Measurements from ENCODE around the gene CELF3.
"Not testable (repeated sequence)": the region's sequence is repeated elsewhere in the genome, so short reads cannot be mapped to it uniquely, and the experiment has no call there.

CELF3 gene

GRCh38 chr1:151693057-151693651, 23.4 kb downstream of the CELF3 start:
- H3K27ac Mint-ChIP-seq, result no peak overlapping the region
- no peaks in the 10 kb centered on the region for H3K27me3 Mint-ChIP-seq (ENCODE audit: low read depth)
- peaks cover 8% of the 10 kb centered on the region for H3K36me3 Mint-ChIP-seq (ENCODE audit: low read depth)
- no peaks in the 10 kb centered on the region for H3K9me3 Mint-ChIP-seq
- H3K4me3 Mint-ChIP-seq, result no peak overlapping the region
- no peaks in the 10 kb centered on the region for H3K4me1 Mint-ChIP-seq (ENCODE audit: low read depth)

- H3K27me3 Mint-ChIP-seq (ENCODE audit: low read depth), result no peaks in the 10 kb centered on the region
- no peaks in the 10 kb centered on the region for H3K9me3 Mint-ChIP-seq
- no peak overlapping the region for H3K4me3 Mint-ChIP-seq
- H3K4me1 Mint-ChIP-seq (ENCODE audit: low read depth), result no peaks in the 10 kb centered on the region
- H3K27ac Mint-ChIP-seq, result no peak overlapping the region
- peaks cover 8% of the 10 kb centered on the region for H3K36me3 Mint-ChIP-seq (ENCODE audit: low read depth)
Observed at GRCh38 chr1:151692226-151692625, 24.4 kb downstream of the CELF3 start.

- no peak overlapping the region for H3K4me3 Mint-ChIP-seq
- H3K36me3 Mint-ChIP-seq (ENCODE audit: low read depth), result peaks cover 15% of the 10 kb centered on the region
- H3K9me3 Mint-ChIP-seq, result no peaks in the 10 kb centered on the region
- H3K27me3 Mint-ChIP-seq (ENCODE audit: low read depth), result no peaks in the 10 kb centered on the region
- H3K4me1 Mint-ChIP-seq (ENCODE audit: low read depth), result no peaks in the 10 kb centered on the region
- H3K27ac Mint-ChIP-seq, result no peak overlapping the region
Observed at GRCh38 chr1:151689494-151689893, 27.1 kb downstream of the CELF3 start.

GRCh38 chr1:151686561-151686960, 30.0 kb downstream of the CELF3 start:
- H3K4me3 Mint-ChIP-seq, result no peak overlapping the region
- no peaks in the 10 kb centered on the region for H3K27me3 Mint-ChIP-seq (ENCODE audit: low read depth)
- H3K9me3 Mint-ChIP-seq, result no peaks in the 10 kb centered on the region
- no peaks in the 10 kb centered on the region for H3K4me1 Mint-ChIP-seq (ENCODE audit: low read depth)
- no peak overlapping the region for H3K27ac Mint-ChIP-seq
- peaks cover 10% of the 10 kb centered on the region for H3K36me3 Mint-ChIP-seq (ENCODE audit: low read depth)

GRCh38 chr1:151684128-151684527, 32.5 kb downstream of the CELF3 start:
- Mint-ChIP-seq H3K9me3 (no peaks in the 10 kb centered on the region), H3K27me3 (ENCODE audit: low read depth) (no peaks in the 10 kb centered on the region), H3K4me3 (no peak overlapping the region), H3K4me1 (ENCODE audit: low read depth) (no peaks in the 10 kb centered on the region), H3K36me3 (ENCODE audit: low read depth) (peaks cover 10% of the 10 kb centered on the region), H3K27ac (no peak overlapping the region)

- H3K4me1 Mint-ChIP-seq (ENCODE audit: low read depth); H3K27ac Mint-ChIP-seq; H3K9me3 Mint-ChIP-seq; H3K4me3 Mint-ChIP-seq; H3K27me3 Mint-ChIP-seq (ENCODE audit: low read depth): not testable (repeated sequence)
- H3K36me3 Mint-ChIP-seq (ENCODE audit: low read depth), result peaks cover 13% of the 10 kb centered on the region
Observed at GRCh38 chr1:151682901-151683300, 33.7 kb downstream of the CELF3 start.

- Mint-ChIP-seq H3K36me3 (ENCODE audit: low read depth) (peaks cover 13% of the 10 kb centered on the region), H3K4me1 (ENCODE audit: low read depth) (no peaks in the 10 kb centered on the region), H3K27me3 (ENCODE audit: low read depth) (no peaks in the 10 kb centered on the region), H3K9me3 (no peaks in the 10 kb centered on the region), H3K4me3 (no peak overlapping the region), H3K27ac (no peak overlapping the region)
Observed at GRCh38 chr1:151681923-151682322, 34.7 kb downstream of the CELF3 start.

GRCh38 chr1:151680826-151681225, 35.8 kb downstream of the CELF3 start:
- Mint-ChIP-seq H3K27me3 (ENCODE audit: low read depth) (no peaks in the 10 kb centered on the region), H3K9me3 (no peaks in the 10 kb centered on the region)

GRCh38 chr1:151680391-151680790, 36.2 kb downstream of the CELF3 start:
- H3K4me3 Mint-ChIP-seq, result no peak overlapping the region
- H3K27me3 Mint-ChIP-seq (ENCODE audit: low read depth), result no peaks in the 10 kb centered on the region
- no peaks in the 10 kb centered on the region for H3K9me3 Mint-ChIP-seq
- H3K4me1 Mint-ChIP-seq (ENCODE audit: low read depth), result no peaks in the 10 kb centered on the region
- peaks cover 9% of the 10 kb centered on the region for H3K36me3 Mint-ChIP-seq (ENCODE audit: low read depth)
- H3K27ac Mint-ChIP-seq, result no peak overlapping the region

More at GRCh38 chr1:151680826-151681225, 35.8 kb downstream of the CELF3 start:
- Mint-ChIP-seq H3K27ac (no peak overlapping the region), H3K4me1 (ENCODE audit: low read depth) (no peaks in the 10 kb centered on the region), H3K36me3 (ENCODE audit: low read depth) (peaks cover 11% of the 10 kb centered on the region), H3K4me3 (no peak overlapping the region)

GRCh38 chr1:151673407-151673806, 43.2 kb downstream of the CELF3 start:
- Mint-ChIP-seq H3K4me3 (no peak overlapping the region), H3K36me3 (ENCODE audit: low read depth) (peaks cover 30% of the 10 kb centered on the region), H3K27me3 (ENCODE audit: low read depth) (no peaks in the 10 kb centered on the region)

GRCh38 chr1:151670036-151670675, 46.4 kb downstream of the CELF3 start:
- not testable (repeated sequence) for H3K27ac Mint-ChIP-seq; H3K9me3 Mint-ChIP-seq; H3K27me3 Mint-ChIP-seq (ENCODE audit: low read depth); H3K4me3 Mint-ChIP-seq; H3K4me1 Mint-ChIP-seq (ENCODE audit: low read depth)
- peaks cover 31% of the 10 kb centered on the region for H3K36me3 Mint-ChIP-seq (ENCODE audit: low read depth)

More at GRCh38 chr1:151673407-151673806, 43.2 kb downstream of the CELF3 start:
- Mint-ChIP-seq H3K27ac (no peak overlapping the region), H3K4me1 (ENCODE audit: low read depth) (peaks cover 2% of the 10 kb centered on the region), H3K9me3 (no peaks in the 10 kb centered on the region)

- Mint-ChIP-seq H3K4me1 (ENCODE audit: low read depth) (peaks cover 9% of the 10 kb centered on the region), H3K4me3 (no peak overlapping the region), H3K36me3 (ENCODE audit: low read depth) (peaks cover 30% of the 10 kb centered on the region), H3K27ac (no peak overlapping the region), H3K27me3 (ENCODE audit: low read depth) (no peaks in the 10 kb centered on the region), H3K9me3 (no peaks in the 10 kb centered on the region)
Observed at GRCh38 chr1:151668090-151668489, 48.5 kb downstream of the CELF3 start.

- Mint-ChIP-seq H3K4me1 (ENCODE audit: low read depth) (peaks cover 10% of the 10 kb centered on the region), H3K9me3 (no peaks in the 10 kb centered on the region), H3K36me3 (ENCODE audit: low read depth) (peaks cover 27% of the 10 kb centered on the region), H3K27ac (no peak overlapping the region), H3K27me3 (ENCODE audit: low read depth) (no peaks in the 10 kb centered on the region), H3K4me3 (no peak overlapping the region)
Observed at GRCh38 chr1:151661751-151662150, 54.9 kb downstream of the CELF3 start.

GRCh38 chr1:151655371-151655770, 61.2 kb downstream of the CELF3 start:
- Mint-ChIP-seq H3K9me3 (no peaks in the 10 kb centered on the region), H3K27ac (no peak overlapping the region), H3K27me3 (ENCODE audit: low read depth) (no peaks in the 10 kb centered on the region), H3K36me3 (ENCODE audit: low read depth) (peaks cover 14% of the 10 kb centered on the region), H3K4me1 (ENCODE audit: low read depth) (peaks cover 16% of the 10 kb centered on the region), H3K4me3 (no peak overlapping the region)

GRCh38 chr1:151653397-151653796, 63.2 kb downstream of the CELF3 start:
- Mint-ChIP-seq H3K27me3 (ENCODE audit: low read depth) (no peaks in the 10 kb centered on the region), H3K9me3 (no peaks in the 10 kb centered on the region), H3K4me1 (ENCODE audit: low read depth) (peaks cover 16% of the 10 kb centered on the region), H3K36me3 (ENCODE audit: low read depth) (peaks cover 6% of the 10 kb centered on the region), H3K27ac (no peak overlapping the region), H3K4me3 (no peak overlapping the region)

Data from T-helper 1 cell treated with Interleukin-12 subunit alpha and Interleukin-12 subunit beta and Interleukin-4 antibody, amounts not matched to agents 30 μg/mL and 1 μg/mL, for 36 hours (primary cell).